SK-N-SH treated with all-trans-retinoic acid at 6 μM for 48 hours (cell line): ENCODE data around the gene LIMS1.

Experiments used
- ATAC-seq: fragments of 200-7000 bp; cut with Tn5 transposase; 3 replicates; pipeline ENCODE4 v1.9.1; 2020; ENCODE audit warnings: mild to moderate bottlenecking, moderate library complexity
- ARNTL ChIP-seq: fragments of 450-650 bp; formaldehyde crosslinking; IDR thresholded peaks from 2 replicates; pipeline ENCODE4 v1.5.0; 2020; ENCODE audit warnings: low read depth, mild to moderate bottlenecking, moderate library complexity, borderline replicate concordance
- BACH2 ChIP-seq: fragments of 250-450 bp; sonication (Bioruptor Pico); IDR thresholded peaks from 2 replicates; pipeline ENCODE4 v1.9.0; 2021; ENCODE audit warnings: mild to moderate bottlenecking, borderline replicate concordance
- CSDC2 ChIP-seq: fragments of 250-450 bp; sonication (Bioruptor Pico); IDR thresholded peaks from 2 replicates; pipeline ENCODE4 v1.5.0; 2020; ENCODE audit warnings: mild to moderate bottlenecking, moderate library complexity
- ESRRG ChIP-seq: fragments of 250-450 bp; sonication (Bioruptor Pico); IDR thresholded peaks from 2 replicates; pipeline ENCODE4 v1.6.1; 2021; ENCODE audit warnings: mild to moderate bottlenecking
- OSR1 ChIP-seq: fragments of 250-450 bp; sonication (Bioruptor Pico); IDR thresholded peaks from 2 replicates; pipeline ENCODE4 v1.8.0; 2022; ENCODE audit warnings: moderate library complexity, mild to moderate bottlenecking, inconsistent platforms
- PPARA ChIP-seq: fragments of 250-450 bp; sonication (Bioruptor Pico); IDR thresholded peaks from 2 replicates; pipeline ENCODE4 v1.5.0; 2020; ENCODE audit warnings: mild to moderate bottlenecking, borderline replicate concordance
- RARB ChIP-seq: fragments of 250-450 bp; sonication (Bioruptor Pico); IDR thresholded peaks from 2 replicates; pipeline ENCODE4 v1.8.0; 2021; ENCODE audit warnings: mild to moderate bottlenecking, moderate library complexity
- SNAI2 ChIP-seq: fragments of 250-450 bp; sonication (Bioruptor Pico); IDR thresholded peaks from 2 replicates; pipeline ENCODE4 v1.5.0; 2020; ENCODE audit warnings: mild to moderate bottlenecking, moderate library complexity
- TCF4 ChIP-seq: fragments of 250-450 bp; sonication (Bioruptor Pico); IDR thresholded peaks from 2 replicates; pipeline ENCODE4 v1.8.0; 2021; ENCODE audit warnings: mild to moderate bottlenecking, moderate library complexity, borderline replicate concordance
- TOX ChIP-seq: fragments of 250-450 bp; sonication (Bioruptor Pico); IDR thresholded peaks from 2 replicates; pipeline ENCODE4 v1.8.0; 2021; ENCODE audit warnings: mild to moderate bottlenecking, moderate library complexity, borderline replicate concordance
- ZC3H10 ChIP-seq: fragments of 250-450 bp; sonication (Bioruptor Pico); IDR thresholded peaks from 2 replicates; pipeline ENCODE4 v1.5.1; 2021; ENCODE audit warnings: mild to moderate bottlenecking, moderate library complexity
- ZFP3 ChIP-seq: fragments of 250-450 bp; sonication (Bioruptor Pico); IDR thresholded peaks from 2 replicates; pipeline ENCODE4 v1.5.0; 2020; ENCODE audit warnings: mild to moderate bottlenecking, moderate library complexity
- ZFP30 ChIP-seq: fragments of 450-650 bp; formaldehyde crosslinking; IDR thresholded peaks from 2 replicates; pipeline ENCODE4 v1.5.0; 2022; ENCODE audit warnings: mild to moderate bottlenecking, moderate library complexity
- ZNF565 ChIP-seq: fragments of 450-650 bp; formaldehyde crosslinking; conservative IDR thresholded peaks from 2 replicates; pipeline ENCODE4 v1.5.0; 2020; ENCODE audit warnings: low read depth, mild to moderate bottlenecking, moderate library complexity
- ZNF70 ChIP-seq: fragments of 450-650 bp; formaldehyde crosslinking; IDR thresholded peaks from 2 replicates; pipeline ENCODE4 v1.5.0; 2020; ENCODE audit warnings: mild to moderate bottlenecking, moderate library complexity
- TF ChIP-seq, protein P1 (sequence below): fragments of 250-450 bp; sonication (Bioruptor Pico); IDR thresholded peaks from 2 replicates; pipeline ENCODE4 v1.5.1; 2021; ENCODE audit warnings: mild to moderate bottlenecking, moderate library complexity
- TF ChIP-seq, protein P2 (sequence below): fragments of 250-450 bp; sonication (Bioruptor Pico); IDR thresholded peaks from 2 replicates; pipeline ENCODE4 v1.5.0; 2020; ENCODE audit warnings: mild to moderate bottlenecking, moderate library complexity
- TF ChIP-seq, protein P3 (sequence below): fragments of 250-450 bp; sonication (Bioruptor Pico); IDR thresholded peaks from 2 replicates; pipeline ENCODE4 v1.8.0; 2020; ENCODE audit warnings: mild to moderate bottlenecking, moderate library complexity, borderline replicate concordance
- TF ChIP-seq, protein P4 (sequence below): fragments of 250-450 bp; sonication (Bioruptor Pico); IDR thresholded peaks from 2 replicates; pipeline ENCODE4 v1.8.0; 2021; ENCODE audit warnings: low read depth, mild to moderate bottlenecking, moderate library complexity, borderline replicate concordance
- TF ChIP-seq, protein P5 (sequence below): fragments of 250-450 bp; sonication (Bioruptor Pico); IDR thresholded peaks from 2 replicates; pipeline ENCODE4 v1.5.1; 2020; ENCODE audit warnings: low read depth, mild to moderate bottlenecking, moderate library complexity

The LIMS1 gene

DNA sequence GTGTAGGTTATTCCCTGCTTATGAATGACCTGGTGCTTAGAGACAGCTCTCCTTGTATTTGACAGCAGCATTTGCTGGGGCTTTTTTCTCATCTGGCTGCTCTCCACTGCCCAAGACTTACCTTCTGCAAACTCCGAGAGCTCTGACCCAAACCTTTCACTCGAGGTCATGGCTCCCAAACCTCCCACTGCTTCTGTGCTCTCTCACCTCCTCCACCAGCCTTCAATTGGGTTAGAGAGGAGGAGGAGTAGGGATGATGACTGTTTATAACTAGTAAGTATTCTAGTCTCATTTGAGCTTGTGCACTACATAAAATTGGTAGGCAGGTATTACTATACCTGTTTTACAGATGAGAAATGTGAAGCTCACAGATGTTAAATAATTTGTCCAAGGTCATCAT is 40.1 kb downstream of the LIMS1 start:
- TF ChIP-seq ZNF565 (CRISPR knock-in tag) (no peak), SNAI2 (CRISPR knock-in tag) (no peak)
- TF ChIP-seq, protein P1, sequence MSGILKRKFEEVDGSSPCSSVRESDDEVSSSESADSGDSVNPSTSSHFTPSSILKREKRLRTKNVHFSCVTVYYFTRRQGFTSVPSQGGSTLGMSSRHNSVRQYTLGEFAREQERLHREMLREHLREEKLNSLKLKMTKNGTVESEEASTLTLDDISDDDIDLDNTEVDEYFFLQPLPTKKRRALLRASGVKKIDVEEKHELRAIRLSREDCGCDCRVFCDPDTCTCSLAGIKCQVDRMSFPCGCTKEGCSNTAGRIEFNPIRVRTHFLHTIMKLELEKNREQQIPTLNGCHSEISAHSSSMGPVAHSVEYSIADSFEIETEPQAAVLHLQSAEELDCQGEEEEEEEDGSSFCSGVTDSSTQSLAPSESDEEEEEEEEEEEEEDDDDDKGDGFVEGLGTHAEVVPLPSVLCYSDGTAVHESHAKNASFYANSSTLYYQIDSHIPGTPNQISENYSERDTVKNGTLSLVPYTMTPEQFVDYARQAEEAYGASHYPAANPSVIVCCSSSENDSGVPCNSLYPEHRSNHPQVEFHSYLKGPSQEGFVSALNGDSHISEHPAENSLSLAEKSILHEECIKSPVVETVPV, result no peak
- TF ChIP-seq, all 23 proteins: peak for 0
- no peak for ATAC-seq

DNA sequence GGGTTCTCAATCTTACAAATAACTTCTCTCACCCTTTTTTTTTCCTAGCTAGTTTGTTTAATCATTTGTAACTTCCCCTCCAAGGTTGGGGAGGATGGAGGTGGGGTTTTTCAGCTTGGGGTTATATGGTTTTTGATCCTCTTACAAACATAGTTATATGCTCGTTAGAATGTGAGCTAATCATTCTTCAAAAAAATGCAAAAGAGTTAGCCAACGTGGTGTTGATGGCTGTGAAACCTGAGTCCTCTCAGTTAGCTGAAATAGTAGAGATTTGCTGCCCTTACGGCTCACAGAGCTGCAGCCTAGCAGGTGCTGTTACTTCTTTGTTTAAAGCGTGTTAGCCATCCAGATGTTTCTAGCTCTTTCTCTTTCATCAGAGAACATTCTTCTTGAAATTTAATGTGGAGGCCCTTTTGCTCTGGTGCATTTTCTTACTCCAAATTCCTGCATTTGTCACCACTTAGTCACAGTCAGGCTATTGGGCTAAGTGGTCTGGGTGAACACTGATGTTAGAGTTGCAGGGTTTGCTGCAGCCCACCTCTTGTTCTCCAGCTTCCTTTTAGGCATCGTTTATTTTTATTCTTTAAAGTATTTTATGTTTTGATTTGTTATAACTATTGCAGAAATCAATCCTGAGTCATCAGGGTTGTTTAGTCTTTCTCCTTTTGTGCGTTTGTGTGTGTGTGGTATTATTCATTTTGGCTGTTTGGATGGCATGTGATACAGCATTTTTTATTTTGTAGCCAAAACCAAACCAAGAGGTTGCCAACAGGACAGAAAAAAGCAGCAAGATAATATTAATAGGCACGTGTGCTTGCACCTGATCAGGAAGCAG is 41.1 kb downstream of the LIMS1 start:
- ATAC-seq, result peak; percentile 71

DNA sequence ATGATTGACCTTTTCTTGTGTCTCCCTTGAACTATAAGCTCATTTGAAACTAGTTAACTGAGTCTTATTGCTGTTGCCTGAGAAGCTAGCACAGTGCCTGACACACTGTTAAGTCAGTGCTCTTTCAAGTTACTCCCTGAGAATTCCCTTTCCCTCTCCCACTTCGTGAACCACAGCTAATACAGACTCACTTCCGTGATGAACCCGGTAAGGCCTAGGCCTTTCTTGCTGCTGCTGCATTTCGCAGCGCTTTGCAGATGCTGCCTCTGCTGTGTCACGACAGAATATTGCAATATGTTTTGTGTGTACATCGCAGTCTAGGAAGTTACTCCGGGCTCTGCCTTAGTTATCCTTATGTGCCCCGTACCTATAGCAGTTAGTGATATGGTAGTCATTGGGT is 42.8 kb downstream of the LIMS1 start:
- TF ChIP-seq RARB (CRISPR knock-in tag) (no peak), ZFP3 (CRISPR knock-in tag) (no peak), TOX (no peak), ZNF70 (CRISPR knock-in tag) (no peak), BACH2 (CRISPR knock-in tag) (no peak), PPARA (no peak), ARNTL (CRISPR knock-in tag) (no peak), ESRRG (CRISPR knock-in tag) (no peak), OSR1 (CRISPR knock-in tag) (no peak), SNAI2 (CRISPR knock-in tag) (no peak), ZC3H10 (CRISPR knock-in tag) (no peak), TCF4 (no peak), CSDC2 (CRISPR knock-in tag) (no peak), ZFP30 (CRISPR knock-in tag) (no peak)
- TF ChIP-seq, protein P2, sequence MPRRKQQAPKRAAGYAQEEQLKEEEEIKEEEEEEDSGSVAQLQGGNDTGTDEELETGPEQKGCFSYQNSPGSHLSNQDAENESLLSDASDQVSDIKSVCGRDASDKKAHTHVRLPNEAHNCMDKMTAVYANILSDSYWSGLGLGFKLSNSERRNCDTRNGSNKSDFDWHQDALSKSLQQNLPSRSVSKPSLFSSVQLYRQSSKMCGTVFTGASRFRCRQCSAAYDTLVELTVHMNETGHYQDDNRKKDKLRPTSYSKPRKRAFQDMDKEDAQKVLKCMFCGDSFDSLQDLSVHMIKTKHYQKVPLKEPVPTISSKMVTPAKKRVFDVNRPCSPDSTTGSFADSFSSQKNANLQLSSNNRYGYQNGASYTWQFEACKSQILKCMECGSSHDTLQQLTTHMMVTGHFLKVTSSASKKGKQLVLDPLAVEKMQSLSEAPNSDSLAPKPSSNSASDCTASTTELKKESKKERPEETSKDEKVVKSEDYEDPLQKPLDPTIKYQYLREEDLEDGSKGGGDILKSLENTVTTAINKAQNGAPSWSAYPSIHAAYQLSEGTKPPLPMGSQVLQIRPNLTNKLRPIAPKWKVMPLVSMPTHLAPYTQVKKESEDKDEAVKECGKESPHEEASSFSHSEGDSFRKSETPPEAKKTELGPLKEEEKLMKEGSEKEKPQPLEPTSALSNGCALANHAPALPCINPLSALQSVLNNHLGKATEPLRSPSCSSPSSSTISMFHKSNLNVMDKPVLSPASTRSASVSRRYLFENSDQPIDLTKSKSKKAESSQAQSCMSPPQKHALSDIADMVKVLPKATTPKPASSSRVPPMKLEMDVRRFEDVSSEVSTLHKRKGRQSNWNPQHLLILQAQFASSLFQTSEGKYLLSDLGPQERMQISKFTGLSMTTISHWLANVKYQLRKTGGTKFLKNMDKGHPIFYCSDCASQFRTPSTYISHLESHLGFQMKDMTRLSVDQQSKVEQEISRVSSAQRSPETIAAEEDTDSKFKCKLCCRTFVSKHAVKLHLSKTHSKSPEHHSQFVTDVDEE (CRISPR knock-in tag), result no peak
- TF ChIP-seq, protein P3, sequence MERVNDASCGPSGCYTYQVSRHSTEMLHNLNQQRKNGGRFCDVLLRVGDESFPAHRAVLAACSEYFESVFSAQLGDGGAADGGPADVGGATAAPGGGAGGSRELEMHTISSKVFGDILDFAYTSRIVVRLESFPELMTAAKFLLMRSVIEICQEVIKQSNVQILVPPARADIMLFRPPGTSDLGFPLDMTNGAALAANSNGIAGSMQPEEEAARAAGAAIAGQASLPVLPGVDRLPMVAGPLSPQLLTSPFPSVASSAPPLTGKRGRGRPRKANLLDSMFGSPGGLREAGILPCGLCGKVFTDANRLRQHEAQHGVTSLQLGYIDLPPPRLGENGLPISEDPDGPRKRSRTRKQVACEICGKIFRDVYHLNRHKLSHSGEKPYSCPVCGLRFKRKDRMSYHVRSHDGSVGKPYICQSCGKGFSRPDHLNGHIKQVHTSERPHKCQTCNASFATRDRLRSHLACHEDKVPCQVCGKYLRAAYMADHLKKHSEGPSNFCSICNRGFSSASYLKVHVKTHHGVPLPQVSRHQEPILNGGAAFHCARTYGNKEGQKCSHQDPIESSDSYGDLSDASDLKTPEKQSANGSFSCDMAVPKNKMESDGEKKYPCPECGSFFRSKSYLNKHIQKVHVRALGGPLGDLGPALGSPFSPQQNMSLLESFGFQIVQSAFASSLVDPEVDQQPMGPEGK (CRISPR knock-in tag), result no peak
- TF ChIP-seq, protein P4, sequence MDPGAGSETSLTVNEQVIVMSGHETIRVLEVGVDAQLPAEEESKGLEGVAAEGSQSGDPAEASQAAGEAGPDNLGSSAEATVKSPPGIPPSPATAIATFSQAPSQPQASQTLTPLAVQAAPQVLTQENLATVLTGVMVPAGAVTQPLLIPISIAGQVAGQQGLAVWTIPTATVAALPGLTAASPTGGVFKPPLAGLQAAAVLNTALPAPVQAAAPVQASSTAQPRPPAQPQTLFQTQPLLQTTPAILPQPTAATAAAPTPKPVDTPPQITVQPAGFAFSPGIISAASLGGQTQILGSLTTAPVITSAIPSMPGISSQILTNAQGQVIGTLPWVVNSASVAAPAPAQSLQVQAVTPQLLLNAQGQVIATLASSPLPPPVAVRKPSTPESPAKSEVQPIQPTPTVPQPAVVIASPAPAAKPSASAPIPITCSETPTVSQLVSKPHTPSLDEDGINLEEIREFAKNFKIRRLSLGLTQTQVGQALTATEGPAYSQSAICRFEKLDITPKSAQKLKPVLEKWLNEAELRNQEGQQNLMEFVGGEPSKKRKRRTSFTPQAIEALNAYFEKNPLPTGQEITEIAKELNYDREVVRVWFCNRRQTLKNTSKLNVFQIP (CRISPR knock-in tag), result no peak
- TF ChIP-seq, protein P5, sequence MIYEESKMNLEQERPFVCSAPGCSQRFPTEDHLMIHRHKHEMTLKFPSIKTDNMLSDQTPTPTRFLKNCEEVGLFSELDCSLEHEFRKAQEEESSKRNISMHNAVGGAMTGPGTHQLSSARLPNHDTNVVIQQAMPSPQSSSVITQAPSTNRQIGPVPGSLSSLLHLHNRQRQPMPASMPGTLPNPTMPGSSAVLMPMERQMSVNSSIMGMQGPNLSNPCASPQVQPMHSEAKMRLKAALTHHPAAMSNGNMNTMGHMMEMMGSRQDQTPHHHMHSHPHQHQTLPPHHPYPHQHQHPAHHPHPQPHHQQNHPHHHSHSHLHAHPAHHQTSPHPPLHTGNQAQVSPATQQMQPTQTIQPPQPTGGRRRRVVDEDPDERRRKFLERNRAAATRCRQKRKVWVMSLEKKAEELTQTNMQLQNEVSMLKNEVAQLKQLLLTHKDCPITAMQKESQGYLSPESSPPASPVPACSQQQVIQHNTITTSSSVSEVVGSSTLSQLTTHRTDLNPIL, result no peak
- no peak for ATAC-seq

More for the DNA sequence above, 41.1 kb downstream of the LIMS1 start:
- TF ChIP-seq ZNF70 (CRISPR knock-in tag) (no peak), TCF4 (no peak), ESRRG (CRISPR knock-in tag) (no peak), RARB (CRISPR knock-in tag) (no peak), ARNTL (CRISPR knock-in tag) (no peak), BACH2 (CRISPR knock-in tag) (no peak), TOX (no peak), OSR1 (CRISPR knock-in tag) (no peak), ZC3H10 (CRISPR knock-in tag) (no peak), SNAI2 (CRISPR knock-in tag) (no peak)
- TF ChIP-seq, protein P3 (CRISPR knock-in tag), result no peak
- TF ChIP-seq, protein P4 (CRISPR knock-in tag), result no peak
